Mesenchymal stem cell (in vitro differentiated cells and primary cell): ENCODE results near the gene CCNI.
A peak's percentile ranks its signal among the peaks of the same experiment; 100 is the strongest.

Source experiments
- DNase-seq: peaks from one replicate; pipeline ENCODE4 v3.0.0-alpha.2; 2013
- H2AFZ ChIP-seq: one replicate; pipeline ENCODE4 v1.6.1; 2013; ENCODE audit warnings: low read depth, mild to moderate bottlenecking, control low read depth, inconsistent platforms, low read length, moderate library complexity
- H2AK5ac ChIP-seq: 2 replicates; pipeline ENCODE4 v1.6.1; 2013; ENCODE audit warnings: low read length, moderate library complexity, mild to moderate bottlenecking, inconsistent platforms; ENCODE audit not compliant: severe bottlenecking
- H2BK120ac ChIP-seq: one replicate; pipeline ENCODE4 v1.6.1; 2013; ENCODE audit warnings: low read depth, mild to moderate bottlenecking, inconsistent platforms, low read length, moderate library complexity
- H2BK12ac ChIP-seq, 2 experiments: one replicate each; pipeline ENCODE4 v1.6.1; 2013; ENCODE audit warnings: inconsistent platforms in 2 of 2, low read length in 2 of 2, mild to moderate bottlenecking in 2 of 2, moderate library complexity in 2 of 2, control low read depth in 1 of 2
- H2BK15ac ChIP-seq: one replicate; pipeline ENCODE4 v1.6.1; 2013; ENCODE audit warnings: mild to moderate bottlenecking, low read depth, inconsistent platforms; ENCODE audit not compliant: poor library complexity, severe bottlenecking
- H2BK5ac ChIP-seq: 2 replicates; pipeline ENCODE4 v1.6.1; 2013; ENCODE audit warnings: low read depth, mild to moderate bottlenecking, low read length, control low read depth, inconsistent platforms; ENCODE audit not compliant: poor library complexity, severe bottlenecking
- H3K14ac ChIP-seq, 2 experiments: one replicate each; pipeline ENCODE4 v1.6.1; 2013; ENCODE audit warnings: inconsistent platforms in 2 of 2, low read length in 2 of 2, control low read depth in 1 of 2, mild to moderate bottlenecking in 1 of 2, moderate library complexity in 1 of 2
- H3K18ac ChIP-seq, 2 experiments: one replicate each; pipeline ENCODE4 v1.6.1; 2013; ENCODE audit warnings: inconsistent platforms in 2 of 2, low read length in 2 of 2, control low read depth in 1 of 2, low read depth in 1 of 2, mild to moderate bottlenecking in 1 of 2
- H3K23ac ChIP-seq, 2 experiments: one replicate each; pipeline ENCODE4 v1.6.1; 2013; ENCODE audit warnings: inconsistent platforms in 2 of 2, low read length in 2 of 2, mild to moderate bottlenecking in 2 of 2, moderate library complexity in 2 of 2, control low read depth in 1 of 2
- H3K27ac ChIP-seq: 2 replicates; pipeline ENCODE4 v1.5.1; 2013; ENCODE audit warnings: mild to moderate bottlenecking, moderate library complexity, low read length, control low read depth, inconsistent platforms; ENCODE audit not compliant: poor library complexity, severe bottlenecking
- H3K27me3 ChIP-seq, 2 experiments: 2 replicates each; pipeline versions ENCODE4 v1.6.1 to v1.7.0; 2013; ENCODE audit warnings: low read length in 2 of 2, mild to moderate bottlenecking in 2 of 2, moderate library complexity in 2 of 2, control low read depth in 1 of 2, inconsistent platforms in 1 of 2; ENCODE audit not compliant: control insufficient read depth in 1 of 2, insufficient read depth in 1 of 2
- H3K36me3 ChIP-seq, 2 experiments: 2 replicates each; pipeline versions ENCODE4 v1.6.1 to v1.7.0; 2013; ENCODE audit warnings: low read length in 2 of 2, control low read depth in 1 of 2, inconsistent platforms in 1 of 2, low read depth in 1 of 2, mild to moderate bottlenecking in 1 of 2; ENCODE audit not compliant: insufficient read depth in 2 of 2, control insufficient read depth in 1 of 2
- H3K4ac ChIP-seq, 2 experiments: one replicate each; pipeline ENCODE4 v1.6.1; 2013; ENCODE audit warnings: inconsistent platforms in 2 of 2, low read length in 2 of 2, mild to moderate bottlenecking in 2 of 2, moderate library complexity in 2 of 2, control low read depth in 1 of 2, low read depth in 1 of 2
- H3K4me1 ChIP-seq: 2 replicates; pipeline ENCODE4 v1.6.1; 2013; ENCODE audit warnings: low read depth, low read length, control low read depth; ENCODE audit not compliant: control insufficient read depth, insufficient read depth
- H3K4me2 ChIP-seq: 2 replicates; pipeline ENCODE4 v1.6.1; 2013; ENCODE audit warnings: low read length, mild to moderate bottlenecking, inconsistent platforms; ENCODE audit not compliant: poor library complexity, severe bottlenecking
- H3K4me3 ChIP-seq, 2 experiments: 2 replicates each; pipeline versions ENCODE4 v1.5.1 to v1.7.0; 2013; ENCODE audit warnings: low read length in 2 of 2, mild to moderate bottlenecking in 2 of 2, control low read depth in 1 of 2, low read depth in 1 of 2; ENCODE audit not compliant: insufficient read depth in 1 of 2
- H3K79me1 ChIP-seq: replicated peaks from 2 replicates; pipeline ENCODE4 v1.6.1; 2013; ENCODE audit warnings: mild to moderate bottlenecking, control low read depth, low read length, inconsistent platforms; ENCODE audit not compliant: poor library complexity, severe bottlenecking
- H3K9ac ChIP-seq: 2 replicates; pipeline ENCODE4 v1.7.0; 2013; ENCODE audit warnings: mild to moderate bottlenecking, low read length, moderate library complexity
- H3K9me3 ChIP-seq: 2 replicates; pipeline ENCODE4 v1.7.0; 2013; ENCODE audit warnings: mild to moderate bottlenecking, low read length; ENCODE audit not compliant: control insufficient read depth
- H4K8ac ChIP-seq: one replicate; pipeline ENCODE4 v1.6.1; 2013; ENCODE audit warnings: inconsistent platforms, mild to moderate bottlenecking, low read length, moderate library complexity
- H4K91ac ChIP-seq: one replicate; pipeline ENCODE4 v1.6.1; 2013; ENCODE audit warnings: mild to moderate bottlenecking, low read length, inconsistent platforms
- WGBS: methylation state at CpG from one replicate; pipeline ENCODE4 v1.1.7; 2013; ENCODE audit warnings: mixed read lengths; 5-methylcytosine and 5-hydroxymethylcytosine counted together

The CCNI gene

GRCh38 chr4:77022560-77023179, 53.1 kb downstream of the CCNI start:
- Histone ChIP-seq H3K14ac (no peak overlapping the region), H4K91ac (peak overlapping the region; percentile 72), H2BK15ac (no peak overlapping the region), H2BK12ac (peak overlapping the region in 1 of 2 experiments; percentile 51), H3K79me1 (peaks cover 22% of the 10 kb centered on the region), H2AFZ (no peak overlapping the region), H3K36me3 (peaks cover 50 to 93% of the 10 kb centered on the region in 2 experiments), H3K23ac (peak overlapping the region in 1 of 2 experiments; percentile 73), H3K9ac (no peak overlapping the region), H4K8ac (peak overlapping the region; percentile 84), H3K4ac (peak overlapping the region in 1 of 2 experiments; percentile 62), H2BK5ac (peak overlapping the region; percentile 75), H3K9me3 (no peaks in the 10 kb centered on the region), H2BK120ac (peak overlapping the region; percentile 37), H3K4me3 (no peak overlapping the region), H3K27ac (peak overlapping the region; percentile 98), H3K4me1 (peaks cover 17% of the 10 kb centered on the region), H3K27me3 (no peaks in the 10 kb centered on the region), H2AK5ac (peak overlapping the region; percentile 86), H3K18ac (peak overlapping the region; percentile 77 to 82), H3K4me2 (no peak overlapping the region)
- DNase-seq: peak; percentile 74
- 23% methylated on average over 3 of the region's 5 CpGs for WGBS

DNA sequence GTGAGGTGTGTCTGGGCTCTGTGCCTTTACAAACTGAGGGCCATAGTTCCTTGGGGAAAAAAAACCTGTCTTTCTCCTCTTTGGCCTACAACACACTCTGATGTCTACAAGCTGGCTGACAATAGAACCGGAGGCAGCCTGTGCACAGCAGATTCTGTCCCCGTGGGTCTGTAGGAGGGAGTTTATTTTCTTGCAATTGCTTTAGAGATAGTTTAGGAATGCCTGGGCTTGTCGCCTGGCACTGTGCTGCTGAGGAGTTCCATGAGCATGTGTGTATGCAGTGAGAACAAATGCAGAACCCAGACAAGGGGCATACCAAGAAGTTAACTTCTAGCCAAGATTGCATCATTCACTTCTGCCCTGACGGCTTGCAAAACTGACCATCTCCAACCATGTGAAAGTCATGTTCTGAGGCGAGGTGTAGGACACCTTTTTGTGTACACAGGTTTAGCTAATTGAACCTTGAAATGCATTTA, 54.1 kb downstream of the CCNI start:
- Histone ChIP-seq H4K8ac (peak overlapping the region; percentile 28), H3K9me3 (no peaks in the 10 kb centered on the region), H3K4me1 (peaks cover 17% of the 10 kb centered on the region), H3K4me2 (no peak overlapping the region), H3K36me3 (peaks cover 45 to 92% of the 10 kb centered on the region in 2 experiments), H2BK5ac (peak overlapping the region; percentile 39), H3K27ac (peak overlapping the region; percentile 98), H2AFZ (no peak overlapping the region), H3K18ac (peak overlapping the region; percentile 18 to 85), H3K79me1 (peaks cover 22% of the 10 kb centered on the region), H3K27me3 (no peaks in the 10 kb centered on the region), H2BK15ac (no peak overlapping the region), H3K4ac (no peak overlapping the region), H3K4me3 (no peak overlapping the region), H3K9ac (no peak overlapping the region), H2BK120ac (no peak overlapping the region), H2BK12ac (no peak overlapping the region), H3K14ac (no peak overlapping the region), H2AK5ac (peak overlapping the region; percentile 85), H3K23ac (no peak overlapping the region), H4K91ac (peak overlapping the region; percentile 35)
- DNase-seq: peak; percentile 77
- 56% methylated on average over 5 of the region's 5 CpGs for WGBS

DNA sequence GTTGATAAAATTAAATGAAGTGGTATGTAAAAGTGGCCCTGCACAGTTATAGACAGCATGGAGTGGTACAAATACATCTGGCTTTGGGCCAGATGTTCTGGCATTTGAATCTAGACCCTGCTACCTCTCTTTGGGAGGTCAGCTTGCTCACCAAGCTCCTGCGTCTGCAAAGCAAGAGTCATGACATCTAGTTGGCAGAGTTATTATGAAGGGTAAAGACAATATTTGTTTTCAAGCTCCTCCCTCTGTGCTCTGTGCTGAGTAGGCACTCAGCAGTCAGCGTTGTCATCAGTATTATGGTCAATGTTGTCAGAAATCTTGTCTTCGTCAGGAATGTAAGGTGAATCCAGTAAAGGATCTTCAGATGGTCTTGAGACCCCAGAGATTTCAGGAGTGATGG, 55.8 kb downstream of the CCNI start:
- Histone ChIP-seq H4K8ac (no peak overlapping the region), H3K18ac (no peak overlapping the region), H3K27ac (no peak overlapping the region), H3K36me3 (peaks cover 42 to 89% of the 10 kb centered on the region in 2 experiments), H3K4me2 (no peak overlapping the region), H3K4me3 (no peak overlapping the region), H2BK120ac (no peak overlapping the region), H2BK15ac (no peak overlapping the region), H3K79me1 (peaks cover 20% of the 10 kb centered on the region), H2BK5ac (no peak overlapping the region), H3K9ac (no peak overlapping the region), H3K27me3 (no peaks in the 10 kb centered on the region), H3K4ac (no peak overlapping the region), H2AK5ac (no peak overlapping the region), H3K23ac (no peak overlapping the region), H2AFZ (no peak overlapping the region), H3K14ac (no peak overlapping the region), H3K9me3 (no peaks in the 10 kb centered on the region), H3K4me1 (peaks cover 19% of the 10 kb centered on the region), H2BK12ac (no peak overlapping the region), H4K91ac (no peak overlapping the region)
- WGBS: 83% methylated on average over 3 of the region's 3 CpGs
- DNase-seq: no peak

- H3K27ac ChIP-seq: peak overlapping the region; percentile 88
- WGBS: no CpG with 5 or more reads among the region's 1 CpG
- H3K79me1 ChIP-seq: peaks cover 11% of the 10 kb centered on the region
- H3K4ac ChIP-seq: no peak overlapping the region
- H3K27me3 ChIP-seq: no peaks in the 10 kb centered on the region
- DNase-seq: peak; percentile 80
- H4K8ac ChIP-seq: no peak overlapping the region
- H2AK5ac ChIP-seq: no peak overlapping the region
- no peak overlapping the region for H2BK5ac ChIP-seq
- no peak overlapping the region for H3K23ac ChIP-seq
- peaks cover 10% of the 10 kb centered on the region for H3K4me1 ChIP-seq
- no peak overlapping the region for H3K18ac ChIP-seq
- H2BK120ac ChIP-seq: no peak overlapping the region
- H4K91ac ChIP-seq: no peak overlapping the region
- H3K36me3 ChIP-seq: peaks cover 24 to 78% of the 10 kb centered on the region in 2 experiments
- H3K9ac ChIP-seq: no peak overlapping the region
- H3K14ac ChIP-seq: no peak overlapping the region
- H2AFZ ChIP-seq: no peak overlapping the region
- H2BK12ac ChIP-seq: no peak overlapping the region
- H3K9me3 ChIP-seq: no peaks in the 10 kb centered on the region
- no peak overlapping the region for H3K4me3 ChIP-seq
- no peak overlapping the region for H3K4me2 ChIP-seq
- H2BK15ac ChIP-seq: no peak overlapping the region
These were observed 60.4 kb downstream of the CCNI start for GRCh38 chr4:77015390-77015789.
